K562 (cell line): ENCODE results near the gene MT4. TPM values are rescaled to one million over a fixed set of nuclear protein-coding genes. Genes with fewer than 3 reads are reported as not detected.

Experiments used
- SMARCA4 ChIP-seq: fragments of 450-650 bp; IDR thresholded peaks from 2 replicates; pipeline ENCODE4 v1.6.1; 2016
- ZBTB2 ChIP-seq: fragments of 450-650 bp; IDR thresholded peaks from 2 replicates; pipeline ENCODE4 v1.6.1; 2016; ENCODE audit warnings: antibody characterized with exemption
- ZBTB49 ChIP-seq: sonication (generic); formaldehyde crosslinking; IDR thresholded peaks from 2 replicates; pipeline ENCODE4 v1.8.0; 2022; ENCODE audit warnings: missing genetic modification reagents, mild to moderate bottlenecking, borderline replicate concordance
- ZNF318 ChIP-seq, 2 experiments: fragments of 450-650 bp; IDR thresholded peaks; 2 replicates each; pipeline ENCODE4 v1.6.1; 2016; ENCODE audit warnings: mild to moderate bottlenecking in 2 of 2, borderline replicate concordance in 1 of 2, low read depth in 1 of 2, moderate library complexity in 1 of 2
- polyA plus RNA-seq, 8 experiments: library from polyadenylated mRNA; depleted of rRNA in 4 of 8; stranded (reverse) in 5 of 8; unstranded in 3 of 8; fragments of >200 nt; fragmentation: Nextera tagmentation in 2 of 8; fragmentation: Illumina TruSeq in 1 of 8; extraction: Ambion mirVana in 2 of 8; extraction: Trizol in 1 of 8; gene quantifications; 2 replicates each; pipeline versions ENCODE4 v1.2.1 to v1.2.3, GENCODE V29; 2011 to 2014; ENCODE audit warnings: inconsistent platforms in 1 of 8, missing spikeins in 1 of 8
- total RNA-seq, 7 experiments: library from RNA; depleted of rRNA in 6 of 7; stranded (reverse); fragments of >200 nt in 6 of 7; fragmentation: Illumina TruSeq in 2 of 7; extraction: Trizol in 2 of 7; gene quantifications; 2 replicates each; pipeline versions ENCODE4 v1.2.1 to v1.2.3, GENCODE V29; 2011 to 2021; ENCODE audit warnings: low replicate concordance in 1 of 7
- TF ChIP-seq, protein P1 (sequence below): fragments of 250-450 bp; sonication (Bioruptor Pico); IDR thresholded peaks from 2 replicates; pipeline ENCODE4 v1.6.1; 2021; ENCODE audit warnings: mild to moderate bottlenecking

Gene MT4
- total and polyA plus RNA-seq, 9 of the 15 experiments (the other 6 are each of a cell fraction or from before 2014, with no cell fraction given), result not detected

DNA sequence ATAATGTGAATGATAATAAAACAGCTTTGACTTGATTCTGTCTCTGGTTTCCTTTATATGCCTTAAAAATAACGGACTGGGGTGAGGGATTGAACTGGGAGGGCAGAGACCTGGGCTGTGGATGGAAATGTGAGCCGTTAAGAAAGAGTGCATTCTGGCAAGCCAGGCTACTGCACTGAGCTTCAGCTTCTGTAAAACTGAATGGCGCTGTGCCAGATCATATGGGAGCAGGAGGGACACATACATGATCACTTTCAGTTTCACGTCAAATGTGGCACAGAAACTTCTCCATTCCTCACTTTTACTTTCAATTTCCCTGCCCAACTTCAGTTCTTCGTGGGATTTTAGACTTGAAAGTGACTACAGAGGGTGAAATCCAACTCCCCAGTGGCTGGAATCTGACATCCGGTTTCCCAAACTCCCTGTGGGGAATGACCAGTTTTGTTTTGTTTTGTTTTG lies 44.6 kb downstream of the MT4 start (continued):
- peak in 1 of 2 experiments; percentile 85; a peak in 2 of 4 replicates for TF ChIP-seq ZNF318 (IDR thresholded peaks at IDR 0.05; ENCODE audit: borderline replicate concordance in 1 of 2, low read depth in 1 of 2)
- TF ChIP-seq, protein P1, sequence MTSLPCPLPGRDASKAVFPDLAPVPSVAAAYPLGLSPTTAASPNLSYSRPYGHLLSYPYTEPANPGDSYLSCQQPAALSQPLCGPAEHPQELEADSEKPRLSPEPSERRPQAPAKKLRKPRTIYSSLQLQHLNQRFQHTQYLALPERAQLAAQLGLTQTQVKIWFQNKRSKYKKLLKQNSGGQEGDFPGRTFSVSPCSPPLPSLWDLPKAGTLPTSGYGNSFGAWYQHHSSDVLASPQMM, result no peak
- no peak for TF ChIP-seq ZBTB2
- TF ChIP-seq ZBTB49, result no peak
- TF ChIP-seq SMARCA4, result 0 out of 2 replicates have a peak, but pooled peaks have one; percentile 18
